HEK293 (cell line): Measurements from ENCODE around the gene PLXND1.

Experiments
- BCL11A ChIP-seq: fragments of 450-650 bp; formaldehyde crosslinking; IDR thresholded peaks from 2 replicates; pipeline ENCODE4 v1.5.1; 2016; ENCODE audit warnings: low read depth, missing biosample characterization, missing genetic modification characterization
- KLF10 ChIP-seq: fragments of 450-650 bp; IDR thresholded peaks from 2 replicates; pipeline ENCODE4 v1.5.1; 2018; ENCODE audit warnings: missing biosample characterization, mild to moderate bottlenecking, missing genetic modification characterization
- KLF8 ChIP-seq: fragments of 450-650 bp; formaldehyde crosslinking; IDR thresholded peaks from 2 replicates; pipeline ENCODE4 v1.5.1; 2016; ENCODE audit warnings: missing biosample characterization, missing genetic modification characterization
- PRDM1 ChIP-seq: fragments of 450-650 bp; formaldehyde crosslinking; IDR thresholded peaks from 2 replicates; pipeline ENCODE4; 2016; ENCODE audit warnings: missing biosample characterization, missing genetic modification characterization
- SALL2 ChIP-seq: fragments of 450-650 bp; formaldehyde crosslinking; IDR thresholded peaks from 2 replicates; pipeline ENCODE4 v1.5.0; 2017; ENCODE audit warnings: missing biosample characterization, mild to moderate bottlenecking, missing genetic modification characterization, borderline replicate concordance
- ZBTB17 ChIP-seq: fragments of 450-650 bp; formaldehyde crosslinking; IDR thresholded peaks from 2 replicates; pipeline ENCODE4 v1.5.1; 2016; ENCODE audit warnings: missing biosample characterization, missing genetic modification characterization
- ZEB2 ChIP-seq: fragments of 450-650 bp; formaldehyde crosslinking; IDR thresholded peaks from 2 replicates; pipeline ENCODE4 v1.5.1; 2016; ENCODE audit warnings: missing biosample characterization, missing genetic modification characterization
- ZFP37 ChIP-seq: fragments of 450-650 bp; formaldehyde crosslinking; IDR thresholded peaks from 2 replicates; pipeline ENCODE4 v1.5.1; 2016; ENCODE audit warnings: missing biosample characterization, missing genetic modification characterization
- ZNF157 ChIP-seq: fragments of 450-650 bp; formaldehyde crosslinking; IDR thresholded peaks from 2 replicates; pipeline ENCODE4 v1.5.1; 2016; ENCODE audit warnings: missing biosample characterization, missing genetic modification characterization
- ZNF221 ChIP-seq: fragments of 450-650 bp; formaldehyde crosslinking; IDR thresholded peaks from 2 replicates; pipeline ENCODE4 v1.5.1; 2017; ENCODE audit warnings: missing biosample characterization, missing genetic modification characterization, borderline replicate concordance
- ZNF24 ChIP-seq: fragments of 450-650 bp; formaldehyde crosslinking; IDR thresholded peaks from 2 replicates; pipeline ENCODE4 v1.5.1; 2016; ENCODE audit warnings: missing biosample characterization, missing genetic modification characterization
- ZNF274 ChIP-seq, 2 experiments: fragments of 200-500 bp in 1 of 2; fragments of 450-650 bp in 1 of 2; sonication (Bioruptor generic) in 1 of 2; formaldehyde crosslinking in 1 of 2; IDR thresholded peaks; 2 replicates each; pipeline versions ENCODE4 v1.5.1 to v1.6.1; 2014 to 2016; ENCODE audit warnings: borderline replicate concordance in 1 of 2, inconsistent platforms in 1 of 2, low read length in 1 of 2, missing biosample characterization in 1 of 2, missing genetic modification characterization in 1 of 2
- ZNF292 ChIP-seq: fragments of 450-650 bp; formaldehyde crosslinking; IDR thresholded peaks from 2 replicates; pipeline ENCODE4 v1.5.1; 2016; ENCODE audit warnings: low read depth, missing biosample characterization, missing genetic modification characterization, borderline replicate concordance
- ZNF394 ChIP-seq: fragments of 450-650 bp; formaldehyde crosslinking; IDR thresholded peaks from 2 replicates; pipeline ENCODE4 v1.5.1; 2016; ENCODE audit warnings: missing biosample characterization, missing genetic modification characterization, mild to moderate bottlenecking, moderate library complexity, borderline replicate concordance
- ZNF501 ChIP-seq: fragments of 450-650 bp; formaldehyde crosslinking; IDR thresholded peaks from 2 replicates; pipeline ENCODE4 v1.5.1; 2016; ENCODE audit warnings: missing biosample characterization, missing genetic modification characterization
- ZNF529 ChIP-seq: fragments of 450-650 bp; formaldehyde crosslinking; IDR thresholded peaks from 2 replicates; pipeline ENCODE4 v1.5.1; 2017; ENCODE audit warnings: missing genetic modification characterization, missing biosample characterization; ENCODE audit not compliant: insufficient replicate concordance
- ZNF548 ChIP-seq: fragments of 450-650 bp; formaldehyde crosslinking; IDR thresholded peaks from 2 replicates; pipeline ENCODE4 v1.5.1; 2016; ENCODE audit warnings: missing biosample characterization, missing genetic modification characterization
- ZNF600 ChIP-seq: fragments of 450-650 bp; formaldehyde crosslinking; IDR thresholded peaks from 2 replicates; pipeline ENCODE4 v1.5.1; 2016; ENCODE audit warnings: missing biosample characterization, missing genetic modification characterization
- ZNF670 ChIP-seq: fragments of 450-650 bp; formaldehyde crosslinking; IDR thresholded peaks from 2 replicates; pipeline ENCODE4 v1.5.1; 2016; ENCODE audit warnings: missing biosample characterization, missing genetic modification characterization, low read depth
- ZNF701 ChIP-seq: fragments of 450-650 bp; formaldehyde crosslinking; IDR thresholded peaks from 2 replicates; pipeline ENCODE4 v1.5.1; 2016; ENCODE audit warnings: missing biosample characterization, missing genetic modification characterization
- ZNF792 ChIP-seq: fragments of 450-650 bp; formaldehyde crosslinking; IDR thresholded peaks from 2 replicates; pipeline ENCODE4 v1.5.1; 2016; ENCODE audit warnings: missing biosample characterization, missing genetic modification characterization
- ZNF843 ChIP-seq: fragments of 450-650 bp; formaldehyde crosslinking; IDR thresholded peaks from 2 replicates; pipeline ENCODE4 v1.5.1; 2016; ENCODE audit warnings: missing biosample characterization, missing genetic modification characterization
- ZSCAN30 ChIP-seq: fragments of 450-650 bp; IDR thresholded peaks from 2 replicates; pipeline ENCODE4 v1.5.1; 2018; ENCODE audit warnings: missing biosample characterization, mild to moderate bottlenecking, missing genetic modification characterization, moderate library complexity
- TF ChIP-seq, protein P1 (sequence below): fragments of 450-650 bp; formaldehyde crosslinking; IDR thresholded peaks from 2 replicates; pipeline ENCODE4 v1.5.1; 2016; ENCODE audit warnings: missing biosample characterization, missing genetic modification characterization
- TF ChIP-seq, protein P2 (sequence below): fragments of 450-650 bp; formaldehyde crosslinking; IDR thresholded peaks from 2 replicates; pipeline ENCODE4 v1.5.1; 2016; ENCODE audit warnings: missing biosample characterization, missing genetic modification characterization
- TF ChIP-seq, protein P3 (sequence below): fragments of 450-650 bp; formaldehyde crosslinking; IDR thresholded peaks from 2 replicates; pipeline ENCODE4 v1.5.1; 2016; ENCODE audit warnings: missing biosample characterization, missing genetic modification characterization
- TF ChIP-seq, protein P4 (sequence below): fragments of 450-650 bp; formaldehyde crosslinking; conservative IDR thresholded peaks from 2 replicates; pipeline ENCODE4 v1.5.1; 2016; ENCODE audit warnings: low read depth, missing biosample characterization, missing genetic modification characterization
- TF ChIP-seq, protein P5 (sequence below): fragments of 450-650 bp; formaldehyde crosslinking; IDR thresholded peaks from 2 replicates; pipeline ENCODE4 v1.5.1; 2017; ENCODE audit warnings: missing biosample characterization, missing genetic modification characterization

PLXND1 gene

DNA sequence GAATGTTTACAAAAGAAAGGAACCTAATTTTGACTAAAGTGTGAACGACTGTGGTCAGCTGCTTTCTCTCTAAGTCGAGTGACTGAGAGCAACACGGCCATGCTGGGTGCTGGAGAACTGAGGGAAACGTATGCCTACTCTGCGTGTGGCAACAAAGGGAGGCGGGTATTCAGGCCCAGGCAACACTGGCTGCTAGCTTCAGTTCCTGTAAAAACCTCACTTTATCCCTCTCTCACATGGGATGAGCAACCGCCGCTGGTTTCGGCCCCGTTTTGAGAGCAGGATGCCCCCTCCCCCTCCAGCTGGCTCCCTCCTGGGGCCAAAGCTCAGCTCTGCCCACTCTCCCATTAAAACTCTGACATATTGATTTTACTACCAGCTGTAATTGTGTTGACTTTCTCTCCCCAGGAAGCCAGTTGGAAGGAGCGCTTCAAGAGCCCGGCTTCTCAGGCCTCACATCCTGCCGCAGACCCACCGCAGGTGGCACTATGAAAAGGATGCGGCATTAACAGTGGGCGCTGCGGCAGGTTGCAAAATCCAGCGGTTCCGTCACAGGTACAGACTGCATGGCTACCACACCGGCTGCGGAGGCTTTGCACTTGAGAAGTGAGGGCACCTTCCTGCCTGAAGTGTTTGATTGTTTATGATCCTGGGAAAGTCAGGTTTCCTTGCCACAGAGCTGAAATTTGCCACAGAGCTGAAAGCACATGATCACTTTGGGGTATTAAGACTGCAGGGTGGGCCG lies 12.7 kb downstream of the PLXND1 start (continued):
- TF ChIP-seq, protein P1, sequence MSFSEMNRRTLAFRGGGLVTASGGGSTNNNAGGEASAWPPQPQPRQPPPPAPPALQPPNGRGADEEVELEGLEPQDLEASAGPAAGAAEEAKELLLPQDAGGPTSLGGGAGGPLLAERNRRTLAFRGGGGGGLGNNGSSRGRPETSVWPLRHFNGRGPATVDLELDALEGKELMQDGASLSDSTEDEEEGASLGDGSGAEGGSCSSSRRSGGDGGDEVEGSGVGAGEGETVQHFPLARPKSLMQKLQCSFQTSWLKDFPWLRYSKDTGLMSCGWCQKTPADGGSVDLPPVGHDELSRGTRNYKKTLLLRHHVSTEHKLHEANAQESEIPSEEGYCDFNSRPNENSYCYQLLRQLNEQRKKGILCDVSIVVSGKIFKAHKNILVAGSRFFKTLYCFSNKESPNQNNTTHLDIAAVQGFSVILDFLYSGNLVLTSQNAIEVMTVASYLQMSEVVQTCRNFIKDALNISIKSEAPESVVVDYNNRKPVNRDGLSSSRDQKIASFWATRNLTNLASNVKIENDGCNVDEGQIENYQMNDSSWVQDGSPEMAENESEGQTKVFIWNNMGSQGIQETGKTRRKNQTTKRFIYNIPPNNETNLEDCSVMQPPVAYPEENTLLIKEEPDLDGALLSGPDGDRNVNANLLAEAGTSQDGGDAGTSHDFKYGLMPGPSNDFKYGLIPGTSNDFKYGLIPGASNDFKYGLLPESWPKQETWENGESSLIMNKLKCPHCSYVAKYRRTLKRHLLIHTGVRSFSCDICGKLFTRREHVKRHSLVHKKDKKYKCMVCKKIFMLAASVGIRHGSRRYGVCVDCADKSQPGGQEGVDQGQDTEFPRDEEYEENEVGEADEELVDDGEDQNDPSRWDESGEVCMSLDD = no peak
- TF ChIP-seq ZNF529 (no peak), ZNF701 (tag by site-specific recombination) (no peak), ZNF157 (tag by site-specific recombination) (no peak), ZNF274 (IDR thresholded peaks at IDR 0.05; ENCODE audit: low read length) (no peak), ZNF274 (tag by site-specific recombination; IDR thresholded peaks at IDR 0.05; ENCODE audit: borderline replicate concordance) (no peak), ZNF501 (tag by site-specific recombination) (no peak), PRDM1 (tag by site-specific recombination) (peak; percentile 19; the same call in 1 of the 2 replicates), ZBTB17 (tag by site-specific recombination) (peak; percentile 52; the same call in 1 of the 2 replicates), ZNF843 (tag by site-specific recombination) (peak; percentile 49; the same call in 1 of the 2 replicates), ZNF670 (tag by site-specific recombination) (no peak), ZNF221 (tag by site-specific recombination) (no peak), ZEB2 (tag by site-specific recombination) (peak; percentile 44; the same call in 1 of the 2 replicates), KLF10 (tag by site-specific recombination) (peak; percentile 50; the same call in 1 of the 2 replicates), SALL2 (no peak), ZFP37 (tag by site-specific recombination) (no peak), ZSCAN30 (tag by site-specific recombination) (peak; percentile 74; the same call in 1 of the 2 replicates), ZNF600 (tag by site-specific recombination) (peak; percentile 14; the same call in 1 of the 2 replicates), ZNF24 (tag by site-specific recombination) (peak; percentile 39; the same call in 1 of the 2 replicates), ZNF394 (tag by site-specific recombination) (no peak), ZNF792 (tag by site-specific recombination) (no peak), BCL11A (tag by site-specific recombination) (no peak), ZNF292 (no peak), KLF8 (tag by site-specific recombination) (no peak), ZNF548 (tag by site-specific recombination) (no peak)
- TF ChIP-seq, protein P2, sequence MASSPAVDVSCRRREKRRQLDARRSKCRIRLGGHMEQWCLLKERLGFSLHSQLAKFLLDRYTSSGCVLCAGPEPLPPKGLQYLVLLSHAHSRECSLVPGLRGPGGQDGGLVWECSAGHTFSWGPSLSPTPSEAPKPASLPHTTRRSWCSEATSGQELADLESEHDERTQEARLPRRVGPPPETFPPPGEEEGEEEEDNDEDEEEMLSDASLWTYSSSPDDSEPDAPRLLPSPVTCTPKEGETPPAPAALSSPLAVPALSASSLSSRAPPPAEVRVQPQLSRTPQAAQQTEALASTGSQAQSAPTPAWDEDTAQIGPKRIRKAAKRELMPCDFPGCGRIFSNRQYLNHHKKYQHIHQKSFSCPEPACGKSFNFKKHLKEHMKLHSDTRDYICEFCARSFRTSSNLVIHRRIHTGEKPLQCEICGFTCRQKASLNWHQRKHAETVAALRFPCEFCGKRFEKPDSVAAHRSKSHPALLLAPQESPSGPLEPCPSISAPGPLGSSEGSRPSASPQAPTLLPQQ (tag by site-specific recombination) = no peak
- TF ChIP-seq, protein P3, sequence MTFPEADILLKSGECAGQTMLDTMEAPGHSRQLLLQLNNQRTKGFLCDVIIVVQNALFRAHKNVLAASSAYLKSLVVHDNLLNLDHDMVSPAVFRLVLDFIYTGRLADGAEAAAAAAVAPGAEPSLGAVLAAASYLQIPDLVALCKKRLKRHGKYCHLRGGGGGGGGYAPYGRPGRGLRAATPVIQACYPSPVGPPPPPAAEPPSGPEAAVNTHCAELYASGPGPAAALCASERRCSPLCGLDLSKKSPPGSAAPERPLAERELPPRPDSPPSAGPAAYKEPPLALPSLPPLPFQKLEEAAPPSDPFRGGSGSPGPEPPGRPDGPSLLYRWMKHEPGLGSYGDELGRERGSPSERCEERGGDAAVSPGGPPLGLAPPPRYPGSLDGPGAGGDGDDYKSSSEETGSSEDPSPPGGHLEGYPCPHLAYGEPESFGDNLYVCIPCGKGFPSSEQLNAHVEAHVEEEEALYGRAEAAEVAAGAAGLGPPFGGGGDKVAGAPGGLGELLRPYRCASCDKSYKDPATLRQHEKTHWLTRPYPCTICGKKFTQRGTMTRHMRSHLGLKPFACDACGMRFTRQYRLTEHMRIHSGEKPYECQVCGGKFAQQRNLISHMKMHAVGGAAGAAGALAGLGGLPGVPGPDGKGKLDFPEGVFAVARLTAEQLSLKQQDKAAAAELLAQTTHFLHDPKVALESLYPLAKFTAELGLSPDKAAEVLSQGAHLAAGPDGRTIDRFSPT (tag by site-specific recombination) = no peak
- TF ChIP-seq, protein P4, sequence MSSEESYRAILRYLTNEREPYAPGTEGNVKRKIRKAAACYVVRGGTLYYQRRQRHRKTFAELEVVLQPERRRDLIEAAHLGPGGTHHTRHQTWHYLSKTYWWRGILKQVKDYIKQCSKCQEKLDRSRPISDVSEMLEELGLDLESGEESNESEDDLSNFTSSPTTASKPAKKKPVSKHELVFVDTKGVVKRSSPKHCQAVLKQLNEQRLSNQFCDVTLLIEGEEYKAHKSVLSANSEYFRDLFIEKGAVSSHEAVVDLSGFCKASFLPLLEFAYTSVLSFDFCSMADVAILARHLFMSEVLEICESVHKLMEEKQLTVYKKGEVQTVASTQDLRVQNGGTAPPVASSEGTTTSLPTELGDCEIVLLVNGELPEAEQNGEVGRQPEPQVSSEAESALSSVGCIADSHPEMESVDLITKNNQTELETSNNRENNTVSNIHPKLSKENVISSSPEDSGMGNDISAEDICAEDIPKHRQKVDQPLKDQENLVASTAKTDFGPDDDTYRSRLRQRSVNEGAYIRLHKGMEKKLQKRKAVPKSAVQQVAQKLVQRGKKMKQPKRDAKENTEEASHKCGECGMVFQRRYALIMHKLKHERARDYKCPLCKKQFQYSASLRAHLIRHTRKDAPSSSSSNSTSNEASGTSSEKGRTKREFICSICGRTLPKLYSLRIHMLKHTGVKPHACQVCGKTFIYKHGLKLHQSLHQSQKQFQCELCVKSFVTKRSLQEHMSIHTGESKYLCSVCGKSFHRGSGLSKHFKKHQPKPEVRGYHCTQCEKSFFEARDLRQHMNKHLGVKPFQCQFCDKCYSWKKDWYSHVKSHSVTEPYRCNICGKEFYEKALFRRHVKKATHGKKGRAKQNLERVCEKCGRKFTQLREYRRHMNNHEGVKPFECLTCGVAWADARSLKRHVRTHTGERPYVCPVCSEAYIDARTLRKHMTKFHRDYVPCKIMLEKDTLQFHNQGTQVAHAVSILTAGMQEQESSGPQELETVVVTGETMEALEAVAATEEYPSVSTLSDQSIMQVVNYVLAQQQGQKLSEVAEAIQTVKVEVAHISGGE (tag by site-specific recombination) = no peak
- TF ChIP-seq, protein P5, sequence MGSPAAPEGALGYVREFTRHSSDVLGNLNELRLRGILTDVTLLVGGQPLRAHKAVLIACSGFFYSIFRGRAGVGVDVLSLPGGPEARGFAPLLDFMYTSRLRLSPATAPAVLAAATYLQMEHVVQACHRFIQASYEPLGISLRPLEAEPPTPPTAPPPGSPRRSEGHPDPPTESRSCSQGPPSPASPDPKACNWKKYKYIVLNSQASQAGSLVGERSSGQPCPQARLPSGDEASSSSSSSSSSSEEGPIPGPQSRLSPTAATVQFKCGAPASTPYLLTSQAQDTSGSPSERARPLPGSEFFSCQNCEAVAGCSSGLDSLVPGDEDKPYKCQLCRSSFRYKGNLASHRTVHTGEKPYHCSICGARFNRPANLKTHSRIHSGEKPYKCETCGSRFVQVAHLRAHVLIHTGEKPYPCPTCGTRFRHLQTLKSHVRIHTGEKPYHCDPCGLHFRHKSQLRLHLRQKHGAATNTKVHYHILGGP (tag by site-specific recombination) = no peak
